Hematopoietic multipotent progenitor cell treated with erythropoietin and hydrocortisone succinate and interleukin-3 and kit ligand, for 4 days (in vitro differentiated cells): Measurements from ENCODE around the gene PTS.
A peak's percentile ranks its signal among the peaks of the same experiment; 100 is the strongest.

Experiments
- DNase-seq: peaks from one replicate; pipeline ENCODE4 v3.0.0-alpha.2; 2015

The PTS gene

DNA sequence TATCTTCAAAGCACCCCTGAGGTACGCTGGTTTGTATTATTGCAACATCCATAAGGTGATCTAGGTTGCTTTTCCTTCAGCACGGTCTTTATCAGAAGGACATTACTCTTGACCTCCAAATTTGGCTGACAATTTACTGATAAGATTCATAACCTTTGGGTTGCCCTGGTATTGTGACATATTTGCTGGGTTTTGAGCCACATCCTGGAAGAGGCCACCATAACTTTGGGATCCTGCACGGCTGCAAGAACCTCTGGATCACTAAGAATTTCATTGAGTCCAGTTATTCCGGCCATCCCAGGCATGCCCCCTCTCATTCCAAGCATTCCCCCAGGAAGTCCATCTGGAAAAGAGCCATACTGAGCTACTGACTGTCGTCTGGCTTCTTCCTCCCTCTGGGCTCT, 41.0 kb downstream of the PTS start:
- no peak for DNase-seq

DNA sequence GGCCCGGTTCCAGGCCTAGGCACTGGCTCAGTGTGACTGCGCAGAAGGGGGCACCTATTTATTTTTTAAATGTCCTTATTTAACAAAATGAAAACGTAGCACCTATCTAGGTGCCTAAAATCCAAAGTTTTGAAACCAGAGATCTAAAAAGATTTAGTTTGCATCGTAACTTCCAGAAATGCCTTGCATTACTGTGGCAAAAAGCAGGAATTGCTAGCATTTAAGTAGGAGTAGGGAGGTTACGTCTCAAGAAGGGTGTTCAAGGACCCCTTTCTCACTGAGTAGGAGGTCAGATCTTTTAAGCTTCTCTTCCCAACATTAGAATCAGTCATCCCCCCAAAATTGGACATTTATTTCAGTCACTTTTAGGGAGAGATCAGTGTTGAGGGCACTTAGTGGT, 42.2 kb downstream of the PTS start:
- no peak for DNase-seq

DNA sequence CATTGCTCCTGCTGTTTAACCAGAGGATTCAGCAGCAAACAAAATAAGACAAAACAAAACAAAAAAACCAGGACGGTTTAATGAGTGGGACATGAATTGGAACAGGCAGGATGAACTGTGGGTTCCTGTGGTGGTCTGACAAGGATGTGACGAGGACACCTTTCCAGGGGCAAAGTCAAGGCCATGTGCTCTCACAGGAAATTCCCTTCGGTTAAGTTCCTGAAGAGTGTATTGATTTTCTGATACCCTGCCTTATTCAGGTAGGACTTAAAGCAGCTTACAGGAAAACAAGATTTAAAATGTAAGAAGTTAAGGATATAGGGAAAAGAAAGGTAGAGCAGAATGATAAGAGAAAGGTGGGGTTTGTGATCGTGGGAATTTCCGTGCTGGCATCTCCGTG, 42.9 kb downstream of the PTS start:
- DNase-seq: no peak

DNA sequence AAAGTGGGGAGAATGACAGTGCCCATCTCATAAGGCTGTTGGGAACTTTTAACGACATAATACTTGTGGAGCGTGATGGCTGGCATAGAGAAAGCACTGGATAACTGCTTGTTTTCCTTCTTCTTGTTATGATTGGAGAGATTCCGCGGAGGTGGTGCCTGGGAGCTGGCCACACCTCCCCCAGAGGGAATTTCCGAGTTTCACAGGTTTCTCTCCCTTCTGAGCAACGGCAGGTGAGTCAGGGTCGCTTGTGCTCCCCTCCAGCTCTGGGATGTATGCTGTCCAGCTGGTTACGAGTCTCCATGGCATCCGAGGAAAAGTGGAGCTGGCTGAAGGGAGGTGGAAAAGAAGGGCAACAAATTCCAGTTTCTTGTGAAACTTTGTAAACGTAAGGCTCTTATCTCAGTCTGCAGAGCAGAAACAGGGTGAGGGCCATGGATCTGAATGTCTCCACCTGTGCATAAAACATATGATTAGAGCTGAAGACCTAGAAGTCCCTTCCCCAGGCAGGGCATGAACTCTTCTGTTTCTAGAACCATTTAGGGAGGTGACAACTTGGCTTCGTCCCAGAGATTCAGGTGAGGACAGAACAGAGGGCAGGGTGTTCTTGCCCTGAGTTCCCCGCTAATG, 44.4 kb downstream of the PTS start:
- no peak for DNase-seq

DNA sequence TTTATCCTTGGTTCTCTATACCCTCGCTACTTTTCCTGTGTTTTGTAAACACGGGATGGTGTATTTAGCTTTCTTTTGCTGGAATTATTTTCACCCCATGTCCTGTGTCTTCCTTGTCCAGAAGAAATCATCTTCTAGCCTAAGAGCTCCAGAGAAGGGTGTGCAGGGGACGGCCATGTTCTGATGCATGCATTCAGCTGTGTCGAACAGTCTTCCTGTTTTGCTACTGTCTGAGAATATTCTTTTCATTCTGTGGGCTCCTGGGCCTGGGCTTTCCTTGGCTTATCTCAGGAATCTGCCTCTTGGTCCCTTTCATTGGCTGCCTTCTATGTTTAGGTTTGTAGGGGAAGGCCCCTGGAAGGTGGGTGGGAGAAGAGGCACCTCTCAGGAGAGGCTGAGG, 45.0 kb downstream of the PTS start:
- DNase-seq: no peak

DNA sequence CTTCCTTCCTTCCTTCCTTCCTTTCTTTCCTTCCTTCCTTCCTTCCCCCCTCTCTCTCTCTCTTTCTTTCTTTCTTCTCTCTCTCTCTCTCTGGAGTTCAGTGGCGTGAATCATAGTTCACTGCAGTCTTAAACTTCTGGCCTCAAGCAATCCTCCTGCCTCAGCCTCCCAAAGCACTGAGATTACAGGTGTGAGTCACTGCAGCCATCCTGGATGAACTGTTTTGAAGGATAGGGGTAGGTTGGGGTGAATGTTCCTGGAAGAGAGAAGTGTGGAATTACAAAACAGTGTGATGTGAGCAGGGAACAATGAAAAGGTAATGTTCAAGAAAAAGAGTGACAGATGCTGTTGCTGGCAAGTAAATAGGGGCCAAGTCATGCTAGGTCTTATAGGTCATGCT, 46.8 kb downstream of the PTS start:
- DNase-seq: no peak

DNA sequence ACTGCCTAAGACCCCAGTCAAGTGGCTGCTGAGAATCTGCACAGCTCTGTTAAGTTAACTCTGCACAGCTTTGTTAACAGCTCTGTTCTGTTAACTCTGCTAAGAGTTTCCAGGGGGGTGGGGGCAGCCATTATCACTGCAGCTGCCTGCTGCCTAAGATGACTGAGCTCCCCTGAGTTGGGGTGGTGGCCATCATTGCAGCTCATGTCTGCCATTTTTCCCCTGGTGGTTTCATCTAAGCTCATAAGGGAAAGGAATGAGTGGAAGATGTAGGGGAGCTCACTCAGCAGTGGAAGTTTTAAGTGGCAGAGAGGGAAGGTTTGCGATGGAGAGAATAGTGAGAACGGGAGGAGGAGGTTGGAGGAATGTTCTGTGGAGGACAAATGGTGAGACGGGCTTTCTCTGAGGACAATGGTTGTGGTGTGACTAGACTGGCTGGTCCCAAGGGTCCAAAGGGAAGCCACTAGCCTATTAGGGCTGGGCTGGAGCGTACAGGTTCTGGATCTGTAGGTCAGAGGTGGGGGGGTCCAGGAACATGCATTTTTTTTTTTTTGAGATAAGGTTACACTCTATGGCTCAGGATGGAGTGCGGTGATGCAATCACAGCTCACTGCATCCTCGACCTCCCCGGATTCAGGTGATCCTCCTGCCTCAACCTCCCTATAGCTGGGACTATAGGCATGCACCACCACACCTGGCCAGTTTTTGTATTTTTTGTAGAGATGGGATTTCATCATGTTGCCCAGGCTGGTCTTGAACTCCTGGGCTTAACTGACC, 48.0 kb downstream of the PTS start:
- no peak for DNase-seq

DNA sequence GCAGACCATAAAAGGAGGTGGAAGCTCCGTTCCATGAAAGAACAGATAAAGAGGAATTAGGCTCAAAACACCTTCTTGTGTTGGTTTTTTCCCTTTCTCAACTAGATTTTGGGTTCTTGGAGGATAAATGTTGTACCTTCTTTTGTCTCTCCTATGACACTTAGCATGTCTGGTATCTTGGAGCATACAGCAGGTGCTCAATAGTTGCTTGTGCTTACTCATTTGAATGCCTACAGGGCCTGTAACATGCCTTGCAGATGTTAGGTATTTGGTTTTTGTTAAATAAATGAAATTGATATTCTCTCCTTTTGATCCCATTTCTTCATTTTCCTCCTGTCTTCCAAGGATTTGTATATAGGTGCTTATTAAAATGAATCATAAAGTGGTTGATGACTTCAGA, 50.8 kb downstream of the PTS start:
- no peak for DNase-seq

DNA sequence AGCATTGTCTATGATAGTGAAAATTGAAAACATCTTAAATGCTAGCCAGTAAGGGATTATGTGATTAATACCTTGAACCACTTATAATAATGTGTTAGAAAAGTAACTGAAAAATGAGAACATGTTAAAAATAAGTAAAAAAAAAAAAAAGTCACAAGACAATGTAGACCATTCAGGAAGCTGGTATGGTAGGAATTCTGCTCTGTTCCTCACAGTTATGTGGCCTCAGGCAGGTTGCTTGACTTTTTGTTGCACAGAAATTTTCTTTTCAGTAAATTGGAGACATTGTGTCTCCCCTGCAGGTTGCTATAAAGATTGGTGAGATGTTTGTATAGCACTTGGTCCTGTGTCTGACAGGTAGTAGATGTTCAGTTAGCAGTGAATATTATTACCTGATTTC, 51.7 kb downstream of the PTS start:
- DNase-seq: no peak

DNA sequence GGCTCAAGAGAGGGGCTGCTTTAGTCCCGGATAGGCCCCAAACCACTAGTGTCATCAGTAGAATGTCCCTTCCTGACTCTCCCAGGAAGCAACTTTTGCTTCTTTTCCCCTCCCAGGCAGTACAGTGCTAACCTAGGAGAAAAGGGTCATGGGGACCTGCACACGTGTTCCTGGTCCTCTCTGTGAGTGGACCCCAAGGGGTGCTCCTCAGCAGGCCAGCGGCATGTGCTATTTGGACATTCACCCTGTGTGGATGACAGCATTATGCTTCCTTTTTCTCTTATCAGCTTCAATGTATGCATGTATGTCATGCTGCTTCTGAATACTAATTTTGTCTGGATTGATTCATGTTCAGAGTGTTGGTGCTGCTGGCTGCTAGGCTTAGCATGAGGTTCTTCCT, 52.6 kb downstream of the PTS start:
- DNase-seq: no peak

DNA sequence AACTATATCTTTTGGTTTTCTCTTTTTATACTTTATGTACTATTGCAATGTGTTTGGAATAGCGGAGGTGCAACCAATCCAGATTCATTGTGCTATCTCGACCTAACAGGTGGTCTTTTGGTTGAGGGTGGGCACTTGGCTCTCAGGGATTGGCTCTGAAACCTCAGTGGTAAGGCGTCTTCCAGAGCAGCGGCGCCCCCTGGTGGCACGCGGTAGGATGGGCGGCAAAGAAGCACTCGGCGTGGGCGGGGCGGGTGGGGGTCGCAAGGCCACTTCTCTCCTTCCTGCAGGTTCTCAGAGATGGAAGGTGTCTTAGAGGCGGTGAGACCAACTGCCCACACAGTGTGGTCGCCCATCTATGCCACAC, 53.7 kb downstream of the PTS start:
- peak; percentile 85 for DNase-seq

DNA sequence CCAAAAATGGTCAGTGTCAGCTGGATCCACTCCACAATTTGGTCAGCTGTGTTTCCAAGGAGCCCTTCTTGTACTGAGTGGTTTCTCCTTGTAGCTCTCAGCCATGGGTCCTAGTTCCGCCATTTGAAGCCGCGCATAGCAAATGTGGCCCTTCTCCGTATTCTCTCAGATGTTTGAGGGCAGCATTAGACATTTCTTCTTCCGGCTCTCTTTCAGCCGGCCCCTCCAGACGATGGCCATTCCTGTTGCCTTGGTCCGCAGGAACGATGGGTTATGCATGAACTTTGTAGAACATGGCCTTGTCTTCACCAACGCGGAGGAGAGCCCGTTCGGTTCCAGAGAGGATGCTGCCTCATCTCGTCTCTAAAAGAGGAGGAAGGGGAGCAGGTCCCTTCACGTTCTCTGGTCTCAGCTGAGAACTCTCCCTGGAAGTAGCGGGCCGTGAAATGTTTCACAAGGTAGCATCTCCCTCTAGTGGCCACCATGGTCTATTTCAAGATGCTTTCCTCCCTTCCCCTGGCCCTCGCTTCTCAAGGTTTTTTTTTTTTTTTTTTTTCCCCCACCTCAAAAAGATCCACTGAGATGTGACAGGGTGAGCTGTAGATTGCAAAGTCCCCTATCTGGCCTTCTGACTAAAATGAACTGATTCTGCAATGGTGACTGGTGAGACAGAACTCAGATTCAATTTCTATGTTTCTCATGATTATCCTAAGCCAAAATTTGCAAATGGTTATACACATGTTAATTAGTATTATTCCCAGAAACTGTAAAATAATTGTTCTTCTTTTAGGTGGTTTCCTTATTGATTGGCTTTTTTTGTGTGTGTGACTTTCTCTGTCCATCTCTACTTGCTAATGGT, 54.3 kb downstream of the PTS start:
- DNase-seq: peak; percentile 95

DNA sequence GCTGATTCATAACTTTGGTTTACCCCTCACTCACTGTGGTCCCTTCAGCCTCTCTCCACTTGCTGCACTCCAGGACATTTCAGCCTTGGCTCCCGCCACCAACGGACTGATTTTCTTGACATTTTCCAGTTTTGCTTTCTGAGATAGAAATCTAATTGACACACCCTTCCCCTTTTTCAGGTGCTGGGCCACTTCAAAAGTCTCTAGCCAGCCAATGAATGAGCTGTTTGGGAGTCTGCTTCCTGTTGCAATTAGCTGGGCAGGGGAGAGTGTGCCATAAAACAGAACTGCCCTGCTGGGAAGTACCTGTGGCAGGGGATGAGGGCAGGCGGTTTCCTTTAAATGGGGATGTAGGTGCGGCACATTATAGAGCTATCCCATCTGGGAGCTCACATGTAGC, 55.5 kb downstream of the PTS start:
- DNase-seq: no peak
